Bone marrow (tissue), 2 donors: Measurements from ENCODE around the gene GRHL1.

ENCODE experiments used
- DNase-seq, 2 donors: peaks; one replicate each; lab custom pipeline; 2025; lab: John Stamatoyannopoulos, UW

GRHL1 gene

DNA sequence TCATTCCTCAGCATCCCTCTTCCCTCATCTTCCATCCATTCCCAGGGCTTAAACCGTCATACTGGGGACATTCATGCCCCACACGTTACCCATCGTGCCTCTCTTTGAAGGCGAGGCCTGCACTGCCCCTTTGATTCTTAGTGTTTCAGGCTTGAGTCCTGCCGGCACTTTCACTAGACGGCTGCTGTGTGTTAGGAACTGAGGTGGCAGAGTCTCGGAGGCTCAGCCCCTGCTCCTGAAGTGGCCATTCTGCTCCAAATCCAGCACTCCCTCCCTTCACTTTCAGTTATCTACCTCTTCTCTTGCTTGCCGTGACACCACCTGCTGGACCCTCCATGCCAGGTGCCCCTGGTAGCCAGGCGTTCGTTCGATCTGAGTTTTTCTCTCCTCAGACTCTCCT is 43.0 kb downstream of the GRHL1 start:
- DNase-seq, result no peak

GRCh38 chr2:9995059-9995458 is 43.6 kb downstream of the GRHL1 start:
- no peak for DNase-seq

- no peak for DNase-seq
Measured at GRCh38 chr2:9996321-9996720, 44.8 kb downstream of the GRHL1 start.

DNA sequence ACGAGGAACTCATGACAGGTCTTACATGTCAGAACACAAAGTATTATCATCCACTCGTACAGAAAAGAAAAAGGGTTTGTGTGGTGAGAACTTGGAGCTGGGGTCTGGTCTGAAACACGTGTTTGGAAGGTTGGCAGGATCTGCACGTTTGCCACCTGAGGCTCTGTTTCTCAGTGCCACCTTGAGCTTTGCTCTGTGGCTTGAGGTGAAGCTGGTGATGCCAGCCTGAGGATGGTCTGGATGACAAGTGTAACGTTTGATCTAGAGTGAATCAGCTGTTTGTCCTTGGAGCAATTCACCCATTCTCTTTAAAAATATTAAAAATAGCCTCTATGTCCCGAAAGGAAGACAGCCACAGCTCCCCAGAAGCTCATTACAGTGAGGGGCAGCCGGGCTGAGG is 46.4 kb downstream of the GRHL1 start:
- no peak for DNase-seq

GRCh38 chr2:9998916-9999654 is 47.6 kb downstream of the GRHL1 start:
- no peak for DNase-seq

DNA sequence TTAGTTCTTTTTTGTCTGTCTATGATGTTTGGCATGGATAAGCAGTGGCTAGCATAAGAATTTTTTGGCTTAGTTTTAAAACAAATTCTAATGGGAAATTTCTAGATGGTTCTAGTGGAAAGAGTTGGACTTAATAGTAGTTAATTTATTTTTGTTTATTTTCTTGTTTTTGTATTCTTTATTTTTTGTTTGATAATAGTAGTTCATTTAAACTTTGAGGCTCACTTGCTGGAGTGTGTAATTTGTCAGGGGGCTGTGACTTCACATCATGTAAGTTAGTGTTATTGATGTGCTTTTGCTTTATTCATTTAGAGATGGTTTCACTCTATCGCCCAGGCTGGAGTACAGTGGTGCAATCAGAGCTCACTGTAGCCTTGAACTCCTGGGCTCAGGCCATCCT is 48.2 kb downstream of the GRHL1 start:
- no peak for DNase-seq

GRCh38 chr2:10000541-10000940 is 49.0 kb downstream of the GRHL1 start:
- DNase-seq, result no peak

DNA sequence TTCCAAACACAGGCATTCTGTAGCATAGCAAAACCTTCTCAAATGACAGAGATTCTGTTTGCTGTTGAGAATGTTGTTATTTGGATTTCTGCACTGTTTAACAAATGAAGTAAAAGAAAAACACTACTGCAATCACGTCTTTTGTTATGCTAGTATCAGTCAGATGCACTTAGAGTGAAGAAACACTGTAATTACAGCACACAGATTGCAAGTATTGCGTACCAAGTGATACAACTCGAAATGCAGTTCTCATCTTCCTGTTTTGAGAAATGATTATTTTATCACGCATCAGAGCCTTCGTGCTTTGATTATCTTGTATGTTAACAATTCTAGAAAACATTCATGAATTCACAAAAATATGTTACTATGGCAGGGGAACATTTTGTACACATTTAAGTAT is 50.1 kb downstream of the GRHL1 start:
- DNase-seq, result no peak

DNA sequence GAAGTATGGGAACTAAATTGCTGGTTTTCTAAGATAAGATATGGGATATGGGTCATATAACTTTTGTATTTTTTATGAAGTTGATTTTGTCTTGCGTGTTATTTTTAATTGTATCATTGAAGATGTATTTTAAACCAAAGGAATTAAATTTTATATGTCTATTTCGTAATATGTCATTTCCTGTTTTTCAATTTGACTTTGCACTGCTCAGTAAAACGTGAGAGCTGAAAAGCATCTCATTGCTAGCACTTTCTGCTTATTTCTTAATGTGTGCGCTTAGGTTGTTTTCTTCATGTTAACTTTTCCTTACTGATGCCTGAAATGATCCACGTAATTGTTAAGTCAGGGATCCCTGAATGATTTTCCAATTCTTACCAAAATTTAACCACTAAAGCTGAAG is 50.6 kb downstream of the GRHL1 start:
- DNase-seq, result no peak

DNA sequence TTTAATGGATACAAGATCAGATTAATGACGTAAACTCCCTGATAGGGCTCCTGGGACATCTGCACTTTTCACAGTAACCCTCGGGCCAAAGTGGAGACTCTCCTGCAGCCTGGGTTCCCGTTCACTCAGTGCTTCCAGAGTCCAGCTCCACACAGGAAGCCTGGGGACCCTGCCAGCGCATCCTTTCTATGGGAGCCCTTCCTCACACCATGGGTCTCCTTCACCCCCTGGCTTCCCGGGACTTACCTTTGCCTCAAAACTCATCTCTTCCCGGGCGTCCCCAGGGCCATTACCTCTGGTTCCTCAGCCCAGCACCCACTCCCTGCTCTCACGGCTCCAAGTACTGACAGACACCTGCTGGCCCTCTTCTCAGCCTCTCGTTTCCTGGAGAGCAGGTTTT is 51.2 kb downstream of the GRHL1 start:
- no peak for DNase-seq

GRCh38 chr2:10003206-10004125 is 52.0 kb downstream of the GRHL1 start:
- DNase-seq, result no peak

GRCh38 chr2:10004401-10004800 is 52.9 kb downstream of the GRHL1 start:
- no peak for DNase-seq

- DNase-seq, result no peak
Measured at GRCh38 chr2:10004836-10005235, 53.3 kb downstream of the GRHL1 start.

DNA sequence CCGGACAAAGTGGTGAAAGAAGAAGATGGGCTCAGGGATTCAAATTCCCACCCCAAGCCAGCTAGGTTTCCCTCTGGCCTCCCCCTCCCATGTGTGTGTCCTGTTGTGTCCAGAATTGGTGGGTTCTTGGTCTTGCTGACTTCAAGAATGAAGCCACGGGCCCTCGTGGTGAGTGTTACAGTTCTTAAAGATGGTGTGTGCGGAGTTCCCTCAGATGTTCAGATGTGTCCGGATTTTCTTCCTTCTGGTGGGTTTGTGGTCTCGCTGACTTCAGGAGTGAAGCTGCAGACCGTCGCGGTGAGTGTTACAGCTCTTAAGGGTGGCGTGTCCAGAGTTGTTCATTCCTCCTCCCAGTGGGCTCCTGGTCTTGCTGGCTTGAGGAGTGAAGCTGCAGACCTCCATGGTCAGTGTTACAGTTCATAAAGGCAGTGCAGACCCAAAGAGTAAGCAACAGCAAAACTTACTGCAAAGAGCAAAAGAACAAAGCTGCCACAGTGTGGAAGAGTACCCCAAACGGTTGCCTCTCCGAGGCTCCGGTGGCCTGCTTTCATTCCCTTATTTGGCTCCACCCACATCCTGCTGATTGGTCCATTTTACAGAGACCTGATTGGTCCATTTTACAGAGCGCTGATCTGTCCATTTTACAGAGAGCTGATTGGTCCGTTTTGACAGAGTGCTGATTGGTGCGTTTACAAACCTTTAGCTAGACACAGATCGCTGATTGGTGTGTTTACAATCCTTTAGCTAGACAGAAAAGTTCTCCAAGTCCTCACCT is 54.2 kb downstream of the GRHL1 start:
- no peak for DNase-seq

- no peak for DNase-seq
Measured at GRCh38 chr2:10006236-10007161, 55.0 kb downstream of the GRHL1 start.

GRCh38 chr2:10007435-10007834 is 55.9 kb downstream of the GRHL1 start:
- no peak for DNase-seq

DNA sequence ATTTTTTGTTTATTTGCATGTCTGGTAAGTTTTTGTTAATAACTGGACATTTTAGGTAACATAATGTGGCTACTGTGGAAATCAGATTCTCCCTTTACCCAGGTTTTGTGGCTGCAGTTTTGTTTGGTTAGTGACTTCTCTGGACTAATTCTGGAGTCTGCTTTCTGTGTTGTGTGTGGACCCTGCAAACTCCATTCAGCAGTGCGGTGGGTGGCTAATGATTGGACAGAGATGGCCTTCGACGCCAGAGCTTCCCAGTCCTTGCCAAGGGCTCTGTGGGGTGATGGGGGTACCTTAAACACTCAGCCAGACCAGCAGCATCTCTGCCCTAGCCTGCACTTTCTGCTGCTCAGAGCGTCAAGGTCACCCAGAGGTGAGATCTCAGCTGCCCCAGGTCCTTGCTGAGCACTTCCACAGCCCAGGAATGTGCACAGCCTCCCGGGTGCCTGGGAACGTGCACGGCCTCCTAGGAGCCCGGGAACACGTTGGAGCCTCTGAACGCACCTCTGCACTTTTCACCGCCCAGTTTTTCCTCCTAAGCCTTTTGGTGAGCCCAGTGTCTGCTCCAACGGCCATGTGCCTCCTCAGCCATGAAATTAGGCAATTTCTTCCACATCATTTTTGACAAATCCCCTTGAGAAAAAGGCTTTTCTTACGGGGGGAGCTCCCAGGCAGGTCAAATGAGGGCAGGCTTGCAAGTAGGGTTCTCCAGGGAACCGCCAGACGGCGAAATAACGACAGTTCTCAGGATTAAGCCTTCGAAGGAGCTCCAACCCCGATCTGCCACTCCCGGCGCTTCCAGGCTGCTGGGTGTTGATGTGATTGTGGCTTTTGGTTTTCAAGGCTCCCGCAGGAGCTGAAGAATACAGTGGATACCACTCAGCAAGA is 56.7 kb downstream of the GRHL1 start:
- no peak for DNase-seq

DNA sequence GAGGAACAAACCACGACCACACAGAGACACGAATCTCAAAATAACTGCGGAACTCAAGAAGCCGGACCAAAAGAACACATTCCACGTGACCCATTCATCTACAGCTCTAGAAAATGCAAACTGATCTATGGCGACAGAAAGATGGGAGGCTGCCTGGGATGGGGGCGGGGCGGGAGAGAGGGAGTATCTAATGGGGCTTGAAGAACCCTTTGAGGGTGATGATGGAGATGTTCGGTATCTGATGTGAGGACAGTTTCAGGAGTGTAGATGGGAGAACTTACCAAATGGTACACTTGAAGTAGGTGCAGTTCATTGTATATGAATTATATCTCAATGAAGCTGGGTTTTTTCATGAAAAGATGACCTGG is 57.3 kb downstream of the GRHL1 start:
- DNase-seq, result no peak

DNA sequence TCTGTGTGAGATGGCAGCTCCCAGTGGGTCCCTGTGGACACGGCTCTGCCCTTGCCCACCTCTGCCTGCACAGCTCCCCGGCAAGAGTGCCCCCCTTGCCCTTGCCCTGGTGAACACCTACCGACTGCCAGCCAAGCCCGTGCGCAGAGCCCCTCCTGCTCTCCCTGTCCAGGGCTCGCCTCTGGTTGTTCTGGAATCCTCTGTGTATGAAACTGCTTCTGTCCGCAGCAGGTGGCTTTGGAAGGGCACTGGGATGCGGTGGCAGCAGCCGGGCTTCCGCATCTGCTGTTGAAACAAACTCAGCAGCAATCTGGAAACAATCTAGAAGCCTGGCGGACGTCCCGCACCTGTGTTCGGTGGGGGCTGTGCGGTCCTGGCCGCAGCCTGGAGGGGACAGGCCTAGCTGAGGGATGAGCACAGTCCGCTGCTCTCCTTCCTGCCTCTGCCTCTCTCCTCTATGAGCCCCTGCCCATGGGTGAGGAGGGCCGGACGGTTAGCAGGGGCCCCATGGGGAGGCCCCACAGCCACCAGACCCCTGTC is 57.8 kb downstream of the GRHL1 start:
- DNase-seq, result no peak
